HepG2 (cell line): ENCODE measurements around the gene LINGO1. TPM values are rescaled to one million over a fixed set of nuclear protein-coding genes. Genes with fewer than 3 reads are reported as not detected.

Experiments used
- ATAC-seq: fragments of 200-7000 bp; cut with Tn5 transposase; 3 replicates; pipeline ENCODE4 v1.9.1; 2020; ENCODE audit warnings: mild to moderate bottlenecking, moderate library complexity
- BruUV-seq: library from RNA; stranded (reverse); fragments of 400-500 nt; replicated peaks from 2 replicates; lab custom pipeline; 2021; lab: Mats Ljungman, UMichigan
- CTCF ChIA-PET: fragments of 300-600 bp; formaldehyde crosslinking; extraction: SDS; loops from one replicate; lab custom pipeline; 2021; ENCODE audit warnings: low total read pairs, inconsistent platforms, low intra/inter-chr PET ratio; lab: Yijun Ruan, JAX
- POLR2A ChIA-PET: fragments of 350-600 bp; sonication (Branson Sonifier 250); formaldehyde crosslinking; loops from one replicate; lab custom pipeline; 2020; ENCODE audit warnings: antibody characterized with exemption, inconsistent platforms; lab: Yijun Ruan, JAX
- DNase-seq: peaks from one replicate; pipeline ENCODE4 v3.0.0-alpha.2; 2015; ENCODE audit warnings: low spot score
- FAIRE-seq: peaks from 3 replicates; lab custom pipeline; 2011; peaks lifted over from hg19 to GRCh38; lab: Jason Lieb, UNC
- H2AFZ ChIP-seq: one replicate; pipeline ENCODE4 v1.6.1; 2011; ENCODE audit warnings: low read length, inconsistent platforms
- H3K27ac ChIP-seq: fragments of 300-600 bp; 3 replicates; pipeline ENCODE4 v1.8.0; 2011; ENCODE audit warnings: mixed run types, mild to moderate bottlenecking, mixed read lengths, low read length, inconsistent platforms; ENCODE audit not compliant: insufficient read depth; ENCODE audit errors: extremely low read length
- H3K27me3 ChIP-seq, 2 experiments: fragments of 200-600 bp in 1 of 2; 2 replicates in 1 of 2; 3 replicates in 1 of 2; pipeline versions ENCODE4 v1.6.0 to v1.8.0; 2011; ENCODE audit warnings: low read length in 2 of 2, mild to moderate bottlenecking in 2 of 2, moderate library complexity in 2 of 2, inconsistent platforms in 1 of 2; ENCODE audit not compliant: insufficient read depth in 2 of 2, control insufficient read depth in 1 of 2
- H3K36me3 ChIP-seq, 2 experiments: fragments of 200-600 bp in 1 of 2; replicated peaks in 1 of 2; 2 replicates in 1 of 2; 3 replicates in 1 of 2; pipeline versions ENCODE4 v1.5.1 to v1.8.0; 2011; ENCODE audit warnings: low read length in 2 of 2, inconsistent platforms in 1 of 2; ENCODE audit not compliant: insufficient read depth in 2 of 2, control insufficient read depth in 1 of 2
- H3K4me1 ChIP-seq: 2 replicates; pipeline ENCODE4 v1.5.1; 2012; ENCODE audit warnings: low read length, inconsistent platforms; ENCODE audit not compliant: insufficient read depth
- H3K4me2 ChIP-seq: 2 replicates; pipeline ENCODE4 v1.6.0; 2011; ENCODE audit warnings: low read depth, low read length, inconsistent platforms
- H3K4me3 ChIP-seq, 3 experiments: fragments of 200-600 bp in 1 of 3; sonication (generic), shearing (Covaris generic) in 1 of 3; replicated peaks in 1 of 3; 2 replicates each; pipeline ENCODE4 v1.5.1; 2011 to 2016; ENCODE audit warnings: low read length in 3 of 3, inconsistent platforms in 2 of 3, low read depth in 2 of 3, mild to moderate bottlenecking in 2 of 3, control low read depth in 1 of 3, mixed read lengths in 1 of 3; ENCODE audit not compliant: insufficient read depth in 1 of 3
- H3K79me2 ChIP-seq: one replicate; pipeline ENCODE4 v1.6.1; 2011; ENCODE audit warnings: low read length, inconsistent platforms; ENCODE audit not compliant: insufficient read depth
- H3K9ac ChIP-seq: 2 replicates; pipeline ENCODE4 v1.6.0; 2011; ENCODE audit warnings: mild to moderate bottlenecking, low read depth, low read length, inconsistent platforms; ENCODE audit not compliant: insufficient read depth
- H3K9me3 ChIP-seq: 2 replicates; pipeline ENCODE4 v1.5.1; 2012; ENCODE audit warnings: mild to moderate bottlenecking, low read length
- H4K20me1 ChIP-seq: 2 replicates; pipeline ENCODE4 v1.6.0; 2011; ENCODE audit warnings: inconsistent platforms, mild to moderate bottlenecking, low read length, moderate library complexity; ENCODE audit not compliant: insufficient read depth
- KDM2A ChIP-seq: sonication (generic); formaldehyde crosslinking; IDR thresholded peaks from 2 replicates; pipeline ENCODE4 v1.4.0; 2020; ENCODE audit warnings: low read depth, missing genetic modification reagents, borderline replicate concordance
- RFXAP ChIP-seq: sonication (generic); formaldehyde crosslinking; IDR thresholded peaks from 2 replicates; pipeline ENCODE4 v1.4.0; 2020; ENCODE audit warnings: missing genetic modification reagents, borderline replicate concordance
- U2AF2 ChIP-seq: fragments of 200-400 bp; formaldehyde crosslinking; IDR thresholded peaks from 2 replicates; pipeline ENCODE4 v1.6.1; 2017; ENCODE audit warnings: low read depth, mild to moderate bottlenecking, low read length
- XRCC5 ChIP-seq: fragments of 200-400 bp; formaldehyde crosslinking; optimal IDR thresholded peaks from 2 replicates; pipeline ENCODE3; 2017; ENCODE audit warnings: mild to moderate bottlenecking, low read length
- ZFP1 ChIP-seq: IDR thresholded peaks from 2 replicates; pipeline ENCODE4 v1.6.1; 2016
- ZNF274 ChIP-seq: sonication (generic); formaldehyde crosslinking; IDR thresholded peaks from 2 replicates; pipeline ENCODE4 v1.5.1; 2020; ENCODE audit warnings: mild to moderate bottlenecking, missing genetic modification reagents
- ZNF275 ChIP-seq: sonication (generic); formaldehyde crosslinking; IDR thresholded peaks from 2 replicates; pipeline ENCODE4 v1.8.0; 2022; ENCODE audit warnings: missing genetic modification reagents, mild to moderate bottlenecking, inconsistent platforms, borderline replicate concordance
- ZSCAN5A ChIP-seq: sonication (generic); formaldehyde crosslinking; IDR thresholded peaks from 2 replicates; pipeline ENCODE4 v1.8.0; 2022; ENCODE audit warnings: mild to moderate bottlenecking, missing genetic modification reagents, borderline replicate concordance
- WGBS: methylation state at CpG from one replicate; pipeline ENCODE4 v1.1.6; 2017; ENCODE audit warnings: low lambda C conversion rate; 5-methylcytosine and 5-hydroxymethylcytosine counted together
- in situ Hi-C: cut with HindIII; loops from 2 replicates; pipeline ENCODE4 v1.10.0; 2017; ENCODE audit warnings: low pct_unique_long_range_greater_than_20kb; ENCODE audit not compliant: extremely low pct_ligation_motif_present
- intact Hi-C: fragments of 100-400 bp; cut with micrococcal nuclease; formaldehyde crosslinking; loops from one replicate; pipeline ENCODE4 v1.10.0; 2022; ENCODE audit not compliant: unreplicated experiment
- polyA plus RNA-seq, 8 experiments: library from polyadenylated mRNA; depleted of rRNA in 3 of 8; stranded (reverse) in 7 of 8; unstranded in 1 of 8; fragments of >200 nt; fragmentation: Illumina TruSeq in 4 of 8; extraction: Trizol in 4 of 8; gene quantifications; 2 replicates each; pipeline versions ENCODE4 v1.2.1 to v1.2.3, GENCODE V29; 2011 to 2016; ENCODE audit warnings: low read depth in 4 of 8, missing spikeins in 1 of 8, mixed read lengths in 1 of 8; ENCODE audit not compliant: insufficient read depth in 1 of 8
- total RNA-seq, 5 experiments: library from RNA; depleted of rRNA; stranded (reverse); fragments of >200 nt; fragmentation: Illumina TruSeq; extraction: Trizol; gene quantifications; 2 replicates each; pipeline ENCODE4 v1.2.3, GENCODE V29; 2016; ENCODE audit warnings: low read depth in 1 of 5
- TF ChIP-seq, protein P1 (sequence below): sonication (generic); formaldehyde crosslinking; conservative IDR thresholded peaks from 2 replicates; pipeline ENCODE4 v1.8.0; 2022; ENCODE audit warnings: mild to moderate bottlenecking, moderate library complexity, missing genetic modification reagents

LINGO1 gene
- total and polyA plus RNA-seq, 2 of the 13 experiments (the other 11 are each of a cell fraction or from before 2014, with no cell fraction given) = 0.07 TPM; not detected in 1

GRCh38 chr15:77614251-77614806 lies 18.4 kb downstream of the LINGO1 start:
- POLR2A ChIA-PET = no interaction called here
- H2AFZ ChIP-seq = no peak overlapping the region
- peaks cover 0 to under 1% of the 10 kb centered on the region in 2 experiments; a peak in 1 of 5 replicates for H3K27me3 ChIP-seq
- peaks cover 11% of the 10 kb centered on the region for H3K4me1 ChIP-seq
- no peak overlapping the region for H3K4me3 ChIP-seq
- in situ Hi-C loops = no loop called here
- no TSS peak for BruUV-seq
- intact Hi-C loops = no loop called here
- H3K79me2 ChIP-seq = no peaks in the 10 kb centered on the region
- ATAC-seq = no peak
- H3K9me3 ChIP-seq = no peaks in the 10 kb centered on the region
- H3K36me3 ChIP-seq = no peaks in the 10 kb centered on the region
- TF ChIP-seq ZNF274 (CRISPR knock-in tag) (no peak), RFXAP (no peak), U2AF2 (no peak), ZNF275 (CRISPR knock-in tag) (no peak), KDM2A (CRISPR knock-in tag) (no peak), ZSCAN5A (CRISPR knock-in tag) (no peak), XRCC5 (no peak), ZFP1 (CRISPR knock-in tag) (no peak)
- TF ChIP-seq, protein P1, sequence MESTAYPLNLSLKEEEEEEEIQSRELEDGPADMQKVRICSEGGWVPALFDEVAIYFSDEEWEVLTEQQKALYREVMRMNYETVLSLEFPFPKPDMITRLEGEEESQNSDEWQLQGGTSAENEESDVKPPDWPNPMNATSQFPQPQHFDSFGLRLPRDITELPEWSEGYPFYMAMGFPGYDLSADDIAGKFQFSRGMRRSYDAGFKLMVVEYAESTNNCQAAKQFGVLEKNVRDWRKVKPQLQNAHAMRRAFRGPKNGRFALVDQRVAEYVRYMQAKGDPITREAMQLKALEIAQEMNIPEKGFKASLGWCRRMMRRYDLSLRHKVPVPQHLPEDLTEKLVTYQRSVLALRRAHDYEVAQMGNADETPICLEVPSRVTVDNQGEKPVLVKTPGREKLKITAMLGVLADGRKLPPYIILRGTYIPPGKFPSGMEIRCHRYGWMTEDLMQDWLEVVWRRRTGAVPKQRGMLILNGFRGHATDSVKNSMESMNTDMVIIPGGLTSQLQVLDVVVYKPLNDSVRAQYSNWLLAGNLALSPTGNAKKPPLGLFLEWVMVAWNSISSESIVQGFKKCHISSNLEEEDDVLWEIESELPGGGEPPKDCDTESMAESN (CRISPR knock-in tag) = no peak
- TF ChIP-seq, all 625 proteins: peak for 0
- Histone ChIP-seq H3K27ac (no peak overlapping the region), H3K4me2 (no peak overlapping the region), H3K9ac (no peak overlapping the region), H4K20me1 (no peaks in the 10 kb centered on the region)
- WGBS = 73% methylated on average over 4 of the region's 48 CpGs
- CTCF ChIA-PET = no interaction called here
- no peak for DNase-seq
- FAIRE-seq = no peak
